HG03520 (cell line): Measurements from ENCODE around the gene ANGEL2.
A peak's percentile ranks its signal among the peaks of the same experiment; 100 is the strongest.
"Not testable (repeated sequence)": the region's sequence is repeated elsewhere in the genome, so short reads cannot be mapped to it uniquely, and the experiment has no call there.

ENCODE experiments used
- ATAC-seq: cut with Tn5 transposase; IDR thresholded peaks from one replicate; pipeline ENCODE4 v1.9.1; 2021; ENCODE audit warnings: mild to moderate bottlenecking, moderate library complexity; ENCODE audit not compliant: unreplicated experiment

ANGEL2 gene

GRCh38 chr1:213015099-213016050 is at the start of gene ANGEL2:
Gene ANGEL2, minus strand, starts transcription at chr1:213015867. Its CDS starts 196 bp downstream, at chr1:213015671.
- ATAC-seq: peak; percentile 97

- ATAC-seq: no peak
Observed at GRCh38 chr1:213061263-213061662, 45.6 kb upstream of the ANGEL2 start.

- ATAC-seq: no peak
Observed at GRCh38 chr1:213060836-213061235, 45.2 kb upstream of the ANGEL2 start.

- ATAC-seq: no peak
Observed at GRCh38 chr1:213057264-213058059, 41.8 kb upstream of the ANGEL2 start.

GRCh38 chr1:213055767-213056166 is 40.1 kb upstream of the ANGEL2 start:
- ATAC-seq: no peak

- no peak for ATAC-seq
Observed at GRCh38 chr1:213054733-213055591, 39.3 kb upstream of the ANGEL2 start.

- ATAC-seq: no peak
Observed at GRCh38 chr1:213054142-213054541, 38.5 kb upstream of the ANGEL2 start.

GRCh38 chr1:213053455-213053854 is 37.8 kb upstream of the ANGEL2 start:
- no peak for ATAC-seq

- no peak for ATAC-seq
Observed at GRCh38 chr1:213051881-213052202, 36.2 kb upstream of the ANGEL2 start.

- ATAC-seq: peak; percentile 98
Observed at GRCh38 chr1:213051127-213051880, 35.6 kb upstream of the ANGEL2 start, which contains the start of gene RPS6KC1. Gene RPS6KC1, plus strand, starts transcription at chr1:213051241. Its CDS starts 164 bp downstream, at chr1:213051405.

GRCh38 chr1:213050745-213051126 is 35.1 kb upstream of the ANGEL2 start:
- ATAC-seq: no peak

GRCh38 chr1:213049232-213049631 is 33.6 kb upstream of the ANGEL2 start:
- ATAC-seq: no peak

- ATAC-seq: not testable (repeated sequence)
Observed at GRCh38 chr1:213045321-213046226, 29.9 kb upstream of the ANGEL2 start.

- ATAC-seq: no peak
Observed at GRCh38 chr1:213041443-213041842, 25.8 kb upstream of the ANGEL2 start.

GRCh38 chr1:213035573-213035972 is 19.9 kb upstream of the ANGEL2 start:
- no peak for ATAC-seq

- no peak for ATAC-seq
Observed at GRCh38 chr1:213034713-213035112, 19.0 kb upstream of the ANGEL2 start.

- ATAC-seq: no peak
Observed at GRCh38 chr1:213032651-213033050, 17.0 kb upstream of the ANGEL2 start.

- ATAC-seq: not testable (repeated sequence)
Observed at GRCh38 chr1:213027024-213027423, 11.4 kb upstream of the ANGEL2 start.

GRCh38 chr1:213020016-213020415 is 4.3 kb upstream of the ANGEL2 start:
- ATAC-seq: no peak
